Osteocyte (in vitro differentiated cells): ENCODE measurements around the gene PLEK2. TPM values are rescaled to one million over a fixed set of nuclear protein-coding genes. Genes with fewer than 3 reads are reported as not detected.

ENCODE experiments used
- DNase-seq: peaks from one replicate; pipeline ENCODE4 v3.0.0; 2021; ENCODE audit warnings: mixed read lengths; ENCODE audit not compliant: unreplicated experiment; ENCODE audit errors: extremely low spot score
- H3K27ac Mint-ChIP-seq: one replicate; pipeline ENCODE4 v1.8.0; 2021; ENCODE audit warnings: mild to moderate bottlenecking, mixed read lengths; ENCODE audit not compliant: unreplicated experiment
- H3K27me3 Mint-ChIP-seq: one replicate; pipeline ENCODE4 v1.8.0; 2021; ENCODE audit warnings: mixed read lengths; ENCODE audit not compliant: unreplicated experiment
- H3K36me3 Mint-ChIP-seq: one replicate; pipeline ENCODE4 v1.8.0; 2021; ENCODE audit warnings: mixed read lengths; ENCODE audit not compliant: unreplicated experiment
- H3K4me1 Mint-ChIP-seq: one replicate; pipeline ENCODE4 v1.8.0; 2021; ENCODE audit warnings: mixed read lengths; ENCODE audit not compliant: unreplicated experiment
- H3K4me3 Mint-ChIP-seq: one replicate; pipeline ENCODE4 v1.8.0; 2021; ENCODE audit warnings: mild to moderate bottlenecking, moderate library complexity, mixed read lengths; ENCODE audit not compliant: unreplicated experiment
- H3K9me3 Mint-ChIP-seq: one replicate; pipeline ENCODE4 v1.8.0; 2021; ENCODE audit warnings: mixed read lengths; ENCODE audit not compliant: unreplicated experiment
- total RNA-seq: library from RNA; stranded (reverse); gene quantifications from 2 replicates; pipeline ENCODE4 v1.2.1, GENCODE V29; 2021
- TF ChIP-seq, protein P1 (sequence below): fragments of 200-600 bp; sonication (generic); IDR thresholded peaks from 2 replicates; pipeline ENCODE4 v1.5.0; 2021; ENCODE audit warnings: antibody characterized with exemption, mild to moderate bottlenecking, moderate library complexity

PLEK2 gene
- total RNA-seq, 1 donor from 2014 or later: not detected

DNA sequence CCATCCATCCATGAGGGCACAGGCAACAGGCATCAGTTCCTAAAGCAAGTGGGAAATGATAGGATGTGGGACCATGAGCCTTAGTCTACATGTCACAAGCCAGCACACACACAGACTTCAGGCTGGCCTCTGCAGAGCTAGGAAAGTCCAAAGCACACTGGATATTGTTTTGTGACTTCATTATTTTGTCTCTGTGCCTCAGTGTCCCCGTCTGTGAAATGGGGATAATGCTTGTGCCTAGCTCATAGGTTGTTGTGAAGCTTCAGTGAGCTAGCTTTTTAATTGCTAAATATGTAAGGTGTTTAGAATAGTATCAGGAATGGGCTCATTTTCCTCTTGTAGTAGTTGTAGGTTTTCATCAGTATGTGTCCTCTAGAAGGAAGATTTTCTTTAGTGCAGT lies 27.0 kb upstream of the PLEK2 start:
- H3K4me1 Mint-ChIP-seq: no peaks in the 10 kb centered on the region
- no peak for DNase-seq
- H3K4me3 Mint-ChIP-seq: no peak overlapping the region
- H3K36me3 Mint-ChIP-seq: no peaks in the 10 kb centered on the region
- H3K9me3 Mint-ChIP-seq: no peaks in the 10 kb centered on the region
- H3K27me3 Mint-ChIP-seq: peaks cover 45% of the 10 kb centered on the region
- no peak overlapping the region for H3K27ac Mint-ChIP-seq
- TF ChIP-seq, protein P1, sequence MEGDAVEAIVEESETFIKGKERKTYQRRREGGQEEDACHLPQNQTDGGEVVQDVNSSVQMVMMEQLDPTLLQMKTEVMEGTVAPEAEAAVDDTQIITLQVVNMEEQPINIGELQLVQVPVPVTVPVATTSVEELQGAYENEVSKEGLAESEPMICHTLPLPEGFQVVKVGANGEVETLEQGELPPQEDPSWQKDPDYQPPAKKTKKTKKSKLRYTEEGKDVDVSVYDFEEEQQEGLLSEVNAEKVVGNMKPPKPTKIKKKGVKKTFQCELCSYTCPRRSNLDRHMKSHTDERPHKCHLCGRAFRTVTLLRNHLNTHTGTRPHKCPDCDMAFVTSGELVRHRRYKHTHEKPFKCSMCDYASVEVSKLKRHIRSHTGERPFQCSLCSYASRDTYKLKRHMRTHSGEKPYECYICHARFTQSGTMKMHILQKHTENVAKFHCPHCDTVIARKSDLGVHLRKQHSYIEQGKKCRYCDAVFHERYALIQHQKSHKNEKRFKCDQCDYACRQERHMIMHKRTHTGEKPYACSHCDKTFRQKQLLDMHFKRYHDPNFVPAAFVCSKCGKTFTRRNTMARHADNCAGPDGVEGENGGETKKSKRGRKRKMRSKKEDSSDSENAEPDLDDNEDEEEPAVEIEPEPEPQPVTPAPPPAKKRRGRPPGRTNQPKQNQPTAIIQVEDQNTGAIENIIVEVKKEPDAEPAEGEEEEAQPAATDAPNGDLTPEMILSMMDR: no peak

DNA sequence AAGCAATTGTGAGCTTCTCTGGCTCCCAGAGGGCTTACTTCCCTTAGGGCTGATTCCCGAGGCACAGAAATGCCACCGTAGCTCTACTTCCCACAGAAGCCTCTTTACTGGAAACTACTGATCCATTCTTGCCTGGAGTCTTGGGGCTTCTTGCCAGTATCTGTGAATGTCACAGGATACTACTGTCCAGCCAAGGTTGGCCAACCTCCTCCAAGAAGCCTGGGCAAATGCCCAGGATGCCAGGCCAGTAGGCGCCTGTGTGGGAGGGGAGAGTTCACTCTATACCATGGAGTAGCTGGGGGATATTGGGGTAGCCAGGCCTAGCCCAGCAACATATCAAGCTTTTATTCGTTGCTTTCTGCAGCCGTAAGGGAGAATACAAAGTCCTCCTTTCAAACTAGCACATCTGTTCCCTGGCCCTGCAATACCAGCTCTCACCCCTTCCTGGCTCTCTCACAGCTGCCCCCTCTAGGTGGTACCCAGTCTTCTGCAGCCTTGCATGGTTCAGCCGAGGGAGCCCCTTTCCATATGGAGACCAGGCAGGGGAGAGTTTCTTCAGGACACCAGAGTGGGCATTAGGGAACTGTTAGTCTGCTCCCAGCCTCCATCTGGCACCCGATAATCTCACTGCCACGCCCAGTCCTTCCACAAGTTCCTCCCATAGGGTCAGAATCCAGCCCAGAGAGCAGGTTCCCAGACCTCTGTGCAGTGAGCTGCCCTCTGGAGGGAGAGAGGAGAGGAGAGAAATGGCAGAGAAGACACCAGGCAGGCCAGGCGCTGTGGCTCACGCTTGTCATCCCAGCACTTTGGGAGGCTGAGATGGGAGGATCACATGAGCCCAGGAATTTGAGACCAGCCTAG lies 24.3 kb upstream of the PLEK2 start:
- no peaks in the 10 kb centered on the region for H3K36me3 Mint-ChIP-seq
- no peaks in the 10 kb centered on the region for H3K9me3 Mint-ChIP-seq
- no peak overlapping the region for H3K4me3 Mint-ChIP-seq
- TF ChIP-seq, protein P1: no peak
- peaks cover 55% of the 10 kb centered on the region for H3K27me3 Mint-ChIP-seq
- DNase-seq: no peak
- H3K27ac Mint-ChIP-seq: no peak overlapping the region
- no peaks in the 10 kb centered on the region for H3K4me1 Mint-ChIP-seq

DNA sequence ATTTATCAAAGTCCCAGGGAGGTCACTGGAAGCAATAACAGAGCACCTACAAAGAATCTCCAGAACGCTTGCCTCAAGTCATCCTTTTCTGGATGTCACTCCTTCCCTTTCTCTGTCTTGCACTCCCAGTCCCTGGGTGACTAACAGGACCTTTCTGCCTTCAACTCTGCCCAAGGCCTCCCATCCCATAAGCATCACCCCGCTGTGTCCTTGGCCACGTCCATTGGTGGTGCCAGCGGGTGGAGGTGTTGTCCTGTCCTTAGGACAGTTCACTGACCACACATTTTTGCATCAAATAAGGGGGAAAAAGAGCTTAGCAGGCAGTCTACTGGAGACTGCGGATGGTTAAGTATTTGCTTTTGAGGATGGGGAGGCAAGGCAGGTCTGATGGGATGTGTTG lies 23.6 kb upstream of the PLEK2 start:
- Mint-ChIP-seq H3K9me3 (no peaks in the 10 kb centered on the region), H3K27me3 (peaks cover 55% of the 10 kb centered on the region)

DNA sequence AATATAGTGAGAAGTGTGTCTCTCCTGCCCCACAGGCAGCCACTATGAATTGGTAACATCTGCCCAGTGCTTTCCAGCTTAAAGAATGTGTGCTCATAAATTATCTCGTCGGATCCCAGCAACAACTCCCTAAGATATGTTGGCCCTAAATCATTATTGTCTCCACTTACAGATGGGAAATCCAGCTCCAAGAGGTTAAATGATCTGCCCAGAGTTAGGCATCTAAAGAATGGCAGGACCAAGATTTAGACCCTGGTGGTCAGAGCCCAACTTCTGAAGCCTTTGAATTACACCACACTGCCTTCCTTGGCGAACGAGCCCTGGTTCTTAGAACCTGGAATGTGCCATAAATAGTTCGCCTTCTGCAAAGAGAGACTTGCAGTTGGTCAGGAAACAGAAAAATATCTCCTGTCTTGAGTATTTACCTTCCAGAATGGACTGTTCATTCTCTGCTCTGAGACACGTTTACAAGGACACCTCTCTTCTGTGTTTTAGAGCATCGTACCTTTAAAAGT lies 20.1 kb upstream of the PLEK2 start:
- H3K4me1 Mint-ChIP-seq: no peaks in the 10 kb centered on the region
- H3K27ac Mint-ChIP-seq: no peak overlapping the region
- H3K4me3 Mint-ChIP-seq: no peak overlapping the region
- peaks cover 37% of the 10 kb centered on the region for H3K27me3 Mint-ChIP-seq
- H3K9me3 Mint-ChIP-seq: no peaks in the 10 kb centered on the region
- no peaks in the 10 kb centered on the region for H3K36me3 Mint-ChIP-seq
- no peak for DNase-seq
- TF ChIP-seq, protein P1: no peak

More for the DNA sequence above, 23.6 kb upstream of the PLEK2 start:
- H3K4me1 Mint-ChIP-seq: no peaks in the 10 kb centered on the region
- no peak overlapping the region for H3K27ac Mint-ChIP-seq
- H3K4me3 Mint-ChIP-seq: no peak overlapping the region
- DNase-seq: no peak
- TF ChIP-seq, protein P1: no peak
- no peaks in the 10 kb centered on the region for H3K36me3 Mint-ChIP-seq

DNA sequence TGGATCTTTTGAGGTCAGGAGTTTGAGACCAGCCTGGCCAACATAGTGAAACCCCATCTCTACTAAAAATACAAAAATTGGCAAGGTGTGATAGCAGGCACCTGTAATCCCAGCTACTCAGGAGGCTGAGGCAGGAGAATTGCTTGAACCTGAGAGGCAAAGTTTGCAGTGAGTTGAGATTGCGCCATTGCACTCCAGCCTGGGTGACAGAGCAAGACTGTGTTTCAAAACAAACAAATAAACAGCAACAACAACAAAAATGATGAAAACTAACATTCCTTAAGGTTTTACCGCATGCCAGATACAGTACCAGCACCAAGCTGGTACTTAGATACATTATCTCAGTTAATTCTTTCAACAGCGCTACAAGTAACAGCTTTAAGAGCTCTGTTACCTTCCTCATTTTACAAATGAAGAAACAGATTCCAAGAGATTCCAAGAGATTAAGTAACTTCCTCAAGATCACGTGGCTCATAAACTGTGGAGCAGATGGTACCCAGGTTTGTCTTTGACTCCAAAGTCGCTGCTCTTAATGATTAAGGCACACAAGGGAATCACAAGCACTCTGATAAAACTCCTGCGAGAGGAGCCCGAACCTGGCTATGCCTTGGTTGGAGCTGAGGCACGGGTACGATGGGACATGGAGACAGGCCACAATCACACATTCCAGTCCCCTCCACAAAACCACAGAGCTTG lies 17.7 kb upstream of the PLEK2 start:
- H3K4me3 Mint-ChIP-seq: no peak overlapping the region
- H3K27me3 Mint-ChIP-seq: peaks cover 34% of the 10 kb centered on the region
- no peak for DNase-seq
- H3K9me3 Mint-ChIP-seq: no peaks in the 10 kb centered on the region
- no peaks in the 10 kb centered on the region for H3K36me3 Mint-ChIP-seq
- no peak overlapping the region for H3K27ac Mint-ChIP-seq
- TF ChIP-seq, protein P1: no peak
- no peaks in the 10 kb centered on the region for H3K4me1 Mint-ChIP-seq
